GM12878 (cell line): ENCODE data around the gene DNAJB14. TPM values are rescaled to one million over a fixed set of nuclear protein-coding genes. Genes with fewer than 3 reads are reported as not detected.

ENCODE experiments used
- ATF3 ChIP-seq: IDR thresholded peaks from 2 replicates; pipeline ENCODE4 v1.6.1; 2011; ENCODE audit warnings: low read depth, mild to moderate bottlenecking, low read length, moderate library complexity, borderline replicate concordance; ENCODE audit errors: extremely low read depth
- BCL3 ChIP-seq: IDR thresholded peaks from 2 replicates; pipeline ENCODE4 v1.6.1; 2011; ENCODE audit warnings: borderline replicate concordance, low read depth, mild to moderate bottlenecking, moderate library complexity, low read length; ENCODE audit not compliant: insufficient read depth, poor library complexity, severe bottlenecking
- CHD4 ChIP-seq: fragments of 200-600 bp; sonication (generic); IDR thresholded peaks from 2 replicates; pipeline ENCODE4 v1.6.1; 2016; ENCODE audit warnings: mild to moderate bottlenecking
- CREB1 ChIP-seq: IDR thresholded peaks from 2 replicates; pipeline ENCODE4 v1.6.1; 2012; ENCODE audit warnings: low read depth, mild to moderate bottlenecking, inconsistent platforms
- E4F1 ChIP-seq: fragments of 450-650 bp; IDR thresholded peaks from 2 replicates; pipeline ENCODE4 v1.6.1; 2018; ENCODE audit warnings: borderline replicate concordance, mild to moderate bottlenecking; ENCODE audit not compliant: partially characterized antibody
- HDGF ChIP-seq: fragments of 450-650 bp; IDR thresholded peaks from 2 replicates; pipeline ENCODE4 v1.6.1; 2016; ENCODE audit warnings: antibody characterized with exemption
- KDM1A ChIP-seq: fragments of 200-600 bp; sonication (generic); IDR thresholded peaks from 2 replicates; pipeline ENCODE4 v1.6.1; 2016; ENCODE audit warnings: borderline replicate concordance
- LARP7 ChIP-seq: fragments of 450-650 bp; IDR thresholded peaks from 2 replicates; pipeline ENCODE4 v1.6.1; 2017; ENCODE audit warnings: mild to moderate bottlenecking
- MTA3 ChIP-seq: IDR thresholded peaks from 2 replicates; pipeline ENCODE4 v1.6.1; 2012; ENCODE audit warnings: low read length, inconsistent platforms, borderline replicate concordance
- MYC ChIP-seq: IDR thresholded peaks from 2 replicates; pipeline ENCODE4 v1.6.1; 2011; ENCODE audit warnings: mild to moderate bottlenecking, low read length, moderate library complexity, inconsistent platforms; ENCODE audit not compliant: insufficient read depth, insufficient replicate concordance, insufficient read length, severe bottlenecking
- NFIC ChIP-seq: IDR thresholded peaks from 2 replicates; pipeline ENCODE4 v1.6.1; 2012; ENCODE audit warnings: low read depth, mild to moderate bottlenecking, inconsistent platforms, low read length, moderate library complexity
- NFXL1 ChIP-seq: fragments of 450-650 bp; IDR thresholded peaks from 2 replicates; pipeline ENCODE4 v1.6.1; 2017; ENCODE audit warnings: antibody characterized with exemption, mild to moderate bottlenecking, borderline replicate concordance
- POLR2A ChIP-seq: IDR thresholded peaks from 2 replicates; pipeline ENCODE4 v1.6.1; 2011; ENCODE audit warnings: low read depth, mild to moderate bottlenecking, low read length
- RUNX3 ChIP-seq: IDR thresholded peaks from 2 replicates; pipeline ENCODE4 v1.6.1; 2012; ENCODE audit warnings: low read length, inconsistent platforms
- SREBF2 ChIP-seq: IDR thresholded peaks from 2 replicates; pipeline ENCODE4 v1.6.1; 2012; ENCODE audit warnings: mild to moderate bottlenecking, low read length
- ZBED1 ChIP-seq: IDR thresholded peaks from 2 replicates; pipeline ENCODE4 v1.6.1; 2016; ENCODE audit warnings: borderline replicate concordance
- ZNF207 ChIP-seq: fragments of 450-650 bp; IDR thresholded peaks from 2 replicates; pipeline ENCODE4 v1.6.1; 2014; ENCODE audit warnings: antibody characterized with exemption, mild to moderate bottlenecking, borderline replicate concordance
- ZNF274 ChIP-seq: IDR thresholded peaks from one replicate; pipeline ENCODE4 v1.8.0; 2011; ENCODE audit not compliant: insufficient read length, insufficient read depth
- ZNF687 ChIP-seq: fragments of 450-650 bp; IDR thresholded peaks from 2 replicates; pipeline ENCODE4 v1.6.1; 2017; ENCODE audit warnings: mild to moderate bottlenecking, moderate library complexity
- ZSCAN29 ChIP-seq: fragments of 450-650 bp; IDR thresholded peaks from 2 replicates; pipeline ENCODE4 v1.6.1; 2017; ENCODE audit warnings: mild to moderate bottlenecking, moderate library complexity
- polyA plus RNA-seq, 11 experiments: library from polyadenylated mRNA; depleted of rRNA in 4 of 11; unstranded in 6 of 11; stranded (reverse) in 5 of 11; fragments of >200 nt; fragmentation: Nextera tagmentation in 4 of 11; fragmentation: Illumina TruSeq in 1 of 11; extraction: Ambion mirVana in 4 of 11; extraction: Trizol in 1 of 11; gene quantifications; 1 replicate in 1 of 11; 2 replicates in 10 of 11; pipeline versions ENCODE4 v1.2.1 to v1.2.3, GENCODE V29; 2011 to 2016; ENCODE audit warnings: inconsistent platforms in 2 of 11, missing spikeins in 2 of 11, low read depth in 1 of 11
- total RNA-seq, 4 experiments: library from RNA; depleted of rRNA in 3 of 4; stranded (reverse); fragments of >200 nt in 3 of 4; fragmentation: Illumina TruSeq in 1 of 4; extraction: Trizol in 1 of 4; gene quantifications; 2 replicates each; pipeline versions ENCODE4 v1.2.1 to v1.2.3, GENCODE V29; 2013 to 2021

The DNAJB14 gene
- total and polyA plus RNA-seq, 10 of the 15 experiments (the other 5 are each of a cell fraction or from before 2014, with no cell fraction given): 9.5 to 49.2 (median 27.8) TPM

- no peak for TF ChIP-seq ZSCAN29
- TF ChIP-seq E4F1: no peak
- TF ChIP-seq RUNX3: peak; percentile 35; the same call in 1 of the 2 replicates
- TF ChIP-seq HDGF: peak; percentile 25; the same call in 1 of the 2 replicates
- TF ChIP-seq KDM1A: no peak
- TF ChIP-seq CREB1: peak; percentile 38; the same call in 1 of the 2 replicates
- TF ChIP-seq POLR2A: peak; percentile 78
- TF ChIP-seq ZBED1: peak; percentile 100
- peak; percentile 74; the same call in 1 of the 2 replicates for TF ChIP-seq ZNF207
- TF ChIP-seq ATF3: no peak
- no peak for TF ChIP-seq MYC
- no peak for TF ChIP-seq ZNF274
- no peak for TF ChIP-seq SREBF2
- peak; percentile 16 for TF ChIP-seq BCL3
- TF ChIP-seq ZNF687: no peak
- no peak for TF ChIP-seq LARP7
- 0 out of 2 replicates have a peak, but pooled peaks have one; percentile 39 for TF ChIP-seq NFIC
- no peak for TF ChIP-seq NFXL1
- TF ChIP-seq MTA3: peak; percentile 12; the same call in 1 of the 2 replicates
- TF ChIP-seq CHD4: no peak
Measured at GRCh38 chr4:99949034-99949998, 2.9 kb upstream of the DNAJB14 start (continued).
